PC-9 (cell line): ENCODE data around the gene TMEM179B. TPM values are rescaled to one million over a fixed set of nuclear protein-coding genes. Genes with fewer than 3 reads are reported as not detected.

Experiments
- BruUV-seq: library from RNA; stranded (reverse); fragments of 400-500 nt; replicated peaks from 2 replicates; lab custom pipeline; 2021; lab: Mats Ljungman, UMichigan
- CTCF ChIA-PET: fragments of 300-600 bp; sonication (Branson Sonifier 250); formaldehyde crosslinking; loops from one replicate; lab custom pipeline; 2022; ENCODE audit warnings: antibody characterized with exemption; lab: Charles Lee
- POLR2A ChIA-PET: fragments of 300-600 bp; sonication (Branson Sonifier 250); formaldehyde crosslinking; loops from one replicate; lab custom pipeline; 2022; ENCODE audit warnings: antibody characterized with exemption; ENCODE audit not compliant: unreplicated experiment; lab: Charles Lee
- DNase-seq, 2 experiments: peaks; one replicate each; pipeline versions ENCODE4 v3.0.0 to v3.0.0-alpha.2; 2015 to 2022; ENCODE audit warnings: mixed read lengths in 1 of 2
- H2AFZ ChIP-seq: fragments of 200-600 bp; sonication (generic); 2 replicates; pipeline ENCODE4 v1.8.1; 2017; ENCODE audit warnings: antibody characterized with exemption
- H3F3A ChIP-seq: fragments of 200-600 bp; sonication (generic); 2 replicates; pipeline ENCODE4 v1.8.1; 2017; ENCODE audit warnings: antibody characterized with exemption, mild to moderate bottlenecking, low read depth; ENCODE audit not compliant: insufficient read depth
- H3K27ac ChIP-seq: fragments of 200-600 bp; sonication (generic); 2 replicates; pipeline ENCODE4 v1.6.1; 2016; ENCODE audit warnings: mixed run types
- H3K27me3 ChIP-seq: fragments of 200-600 bp; sonication (generic); 2 replicates; pipeline ENCODE4 v1.6.1; 2016; ENCODE audit warnings: low read depth, mixed run types; ENCODE audit not compliant: insufficient read depth
- H3K36me3 ChIP-seq: fragments of 200-600 bp; sonication (generic); 2 replicates; pipeline ENCODE4 v1.6.1; 2016; ENCODE audit warnings: low read depth, mixed run types
- H3K4me1 ChIP-seq: fragments of 200-600 bp; sonication (generic); replicated peaks from 2 replicates; pipeline ENCODE4 v1.6.1; 2016; ENCODE audit warnings: mixed run types; ENCODE audit not compliant: insufficient read depth
- H3K4me2 ChIP-seq: fragments of 200-600 bp; sonication (generic); 2 replicates; pipeline ENCODE4 v1.6.1; 2017; ENCODE audit warnings: mixed run types
- H3K4me3 ChIP-seq: fragments of 200-600 bp; sonication (generic); 2 replicates; pipeline ENCODE4 v1.6.1; 2016; ENCODE audit warnings: mixed run types
- H3K79me2 ChIP-seq: fragments of 200-600 bp; sonication (generic); 2 replicates; pipeline ENCODE4 v1.6.1; 2017; ENCODE audit warnings: low read depth, mixed run types
- H3K9me2 ChIP-seq: fragments of 200-600 bp; sonication (generic); 2 replicates; pipeline ENCODE4 v1.8.1; 2017; ENCODE audit warnings: mild to moderate bottlenecking; ENCODE audit not compliant: insufficient read depth
- H3K9me3 ChIP-seq: fragments of 200-600 bp; sonication (generic); 2 replicates; pipeline ENCODE4 v1.8.1; 2016; ENCODE audit warnings: low read depth; ENCODE audit not compliant: insufficient read depth
- H4K20me1 ChIP-seq: fragments of 200-600 bp; sonication (generic); 2 replicates; pipeline ENCODE4 v1.8.1; 2017; ENCODE audit not compliant: insufficient read depth
- CTCF ChIP-seq: fragments of 200-600 bp; sonication (generic); conservative IDR thresholded peaks from 2 replicates; pipeline ENCODE4 v1.6.1; 2017; ENCODE audit warnings: mixed run types, antibody characterized with exemption, mild to moderate bottlenecking, moderate library complexity
- EZH2 ChIP-seq: fragments of 200-600 bp; sonication (generic); IDR thresholded peaks from 2 replicates; pipeline ENCODE4 v1.8.0; 2017; ENCODE audit warnings: antibody characterized with exemption, low read depth
- intact Hi-C: fragments of 100-400 bp; cut with micrococcal nuclease; formaldehyde crosslinking; loops from one replicate; pipeline ENCODE4 v1.10.0; 2022; ENCODE audit not compliant: unreplicated experiment
- total RNA-seq: library from RNA; stranded (reverse); gene quantifications from 2 replicates; pipeline ENCODE4 v1.2.3, GENCODE V29; 2021

Gene TMEM179B
- total RNA-seq, 1 experiment from 2014 or later: 45.5 TPM

GRCh38 chr11:62796281-62796680, 9.1 kb downstream of the TMEM179B start:
- no peaks in the 10 kb centered on the region for H3K27me3 ChIP-seq
- H3K4me3 ChIP-seq: no peak overlapping the region
- POLR2A ChIA-PET: interaction anchor here (0.5 to 0.6 kb wide), 3 partner anchors 15 to 131 kb away, joined by 3 to 5 read pairs (median 4); partner anchors contain the start of genes C11orf98 and CSKMT
- H3K9me2 ChIP-seq: no peaks in the 10 kb centered on the region
- CTCF ChIA-PET: interaction anchor here (0.6 to 0.7 kb wide), 2 partner anchors 25 to 993 kb away, joined by 4 to 5 read pairs; partner anchors contain the start of gene TAF6L
- peaks cover 5% of the 10 kb centered on the region for H3K79me2 ChIP-seq
- BruUV-seq: no TSS peak
- H4K20me1 ChIP-seq: no peaks in the 10 kb centered on the region
- no peak overlapping the region for H3K27ac ChIP-seq
- H3K9me3 ChIP-seq: no peaks in the 10 kb centered on the region
- H2AFZ ChIP-seq: no peak overlapping the region
- peaks cover 8% of the 10 kb centered on the region for H3K4me1 ChIP-seq
- intact Hi-C loops: no loop called here
- peaks cover 31% of the 10 kb centered on the region for H3F3A ChIP-seq
- DNase-seq: no peak
- TF ChIP-seq EZH2 (no peak), CTCF (no peak)
- H3K36me3 ChIP-seq: peaks cover 37% of the 10 kb centered on the region
- no peak overlapping the region for H3K4me2 ChIP-seq

- intact Hi-C loops: no loop called here
- no peak overlapping the region for H3K27ac ChIP-seq
- no TSS peak for BruUV-seq
- CTCF ChIA-PET: no interaction called here
- H3K27me3 ChIP-seq: no peaks in the 10 kb centered on the region
- H3K4me3 ChIP-seq: no peak overlapping the region
- no peaks in the 10 kb centered on the region for H3K9me3 ChIP-seq
- H3K36me3 ChIP-seq: peaks cover 46% of the 10 kb centered on the region
- H3K4me2 ChIP-seq: no peak overlapping the region
- TF ChIP-seq CTCF (no peak), EZH2 (no peak)
- no peak overlapping the region for H2AFZ ChIP-seq
- H4K20me1 ChIP-seq: no peaks in the 10 kb centered on the region
- no peak for DNase-seq
- POLR2A ChIA-PET: interaction anchor here (0.5 kb wide), 1 partner anchor 29 kb away, joined by 9 read pairs; no protein-coding TSS in a partner anchor
- peaks cover 11% of the 10 kb centered on the region for H3K4me1 ChIP-seq
- no peaks in the 10 kb centered on the region for H3K9me2 ChIP-seq
- peaks cover 27% of the 10 kb centered on the region for H3K79me2 ChIP-seq
- peaks cover 8% of the 10 kb centered on the region for H3F3A ChIP-seq
These were observed 12.3 kb downstream of the TMEM179B start for GRCh38 chr11:62799486-62799885.

GRCh38 chr11:62801071-62801470, 13.9 kb downstream of the TMEM179B start:
- intact Hi-C loops: no loop called here
- peak in 1 of 2 experiments; percentile 31 for DNase-seq
- POLR2A ChIA-PET: no interaction called here
- H2AFZ ChIP-seq: no peak overlapping the region
- peaks cover 14% of the 10 kb centered on the region for H3K4me1 ChIP-seq
- no peaks in the 10 kb centered on the region for H3K27me3 ChIP-seq
- H3K79me2 ChIP-seq: peaks cover 32% of the 10 kb centered on the region
- H3F3A ChIP-seq: peaks cover 6% of the 10 kb centered on the region; the same call in 1 of the 2 replicates
- TF ChIP-seq CTCF (no peak), EZH2 (no peak)
- H3K9me3 ChIP-seq: no peaks in the 10 kb centered on the region
- no TSS peak for BruUV-seq
- H3K4me2 ChIP-seq: no peak overlapping the region
- H3K9me2 ChIP-seq: no peaks in the 10 kb centered on the region
- no peak overlapping the region for H3K27ac ChIP-seq
- H3K36me3 ChIP-seq: peaks cover 45% of the 10 kb centered on the region
- no peak overlapping the region for H3K4me3 ChIP-seq
- CTCF ChIA-PET: no interaction called here
- H4K20me1 ChIP-seq: no peaks in the 10 kb centered on the region; the same call in 1 of the 2 replicates
